ENCODE measurements around the gene CLCN6.

GRCh38 chr1:11841245-11842153 lies 35.5 kb downstream of the CLCN6 start:
- TF ChIP-seq CTCF (IDR thresholded peaks at IDR 0.05; ENCODE audit: insufficient read depth, low read length), result no peak
- TF ChIP-seq REST (IDR thresholded peaks at IDR 0.05; ENCODE audit: insufficient replicate concordance, low read depth), result no peak

Measured in HL-60 (cell line).